ENCODE measurements around the gene DNAAF1.

GRCh38 chr16:84161037-84161436 is 15.9 kb downstream of the DNAAF1 start:
- TF ChIP-seq CTCF (optimal IDR thresholded peaks at IDR 0.05 in 1 of 3, IDR thresholded peaks at IDR 0.05 in 1 of 3, conservative IDR thresholded peaks at IDR 0.05 in 1 of 3; ENCODE audit: extremely low read depth in 1 of 3, insufficient read depth in 2 of 3, low read length in 3 of 3) = no peak
- TF ChIP-seq EZH2 (IDR thresholded peaks at IDR 0.05; ENCODE audit: low read length) = no peak

Measured in keratinocyte (primary cell).